Measurements from ENCODE around the gene TRIM33. TPM values are rescaled to one million over a fixed set of nuclear protein-coding genes. Genes with fewer than 3 reads are reported as not detected.
A peak's percentile ranks its signal among the peaks of the same experiment; 100 is the strongest.
"Not testable (repeated sequence)": the region's sequence is repeated elsewhere in the genome, so short reads cannot be mapped to it uniquely, and the experiment has no call there.

Gene TRIM33
- polyA plus RNA-seq, 3 donors, result 51.0 to 64.7 (median 55.5) TPM

DNA sequence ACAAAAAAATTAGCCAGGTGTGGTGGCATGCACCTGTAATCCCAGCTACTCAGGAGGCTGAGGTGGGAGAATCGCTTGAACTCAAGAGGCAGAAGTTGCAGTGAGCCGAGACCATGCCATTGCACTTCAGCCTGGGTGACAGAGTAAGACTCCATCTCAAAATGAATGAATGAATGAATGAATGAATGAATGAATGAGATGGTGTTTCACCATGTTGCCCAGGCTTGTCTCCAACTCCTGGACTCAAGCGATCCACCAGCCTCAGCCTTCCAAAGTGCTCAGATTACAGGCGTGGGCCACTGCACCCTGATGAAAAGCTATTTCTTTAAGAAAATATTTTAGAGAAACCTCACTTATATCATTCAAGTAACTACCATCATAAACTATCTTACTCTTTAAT, 67.8 kb downstream of the TRIM33 start:
- not testable (repeated sequence) for DNase-seq (ENCODE audit: extremely low read depth in 1 of 11, low read depth in 9 of 11, low spot score in 4 of 11)

DNA sequence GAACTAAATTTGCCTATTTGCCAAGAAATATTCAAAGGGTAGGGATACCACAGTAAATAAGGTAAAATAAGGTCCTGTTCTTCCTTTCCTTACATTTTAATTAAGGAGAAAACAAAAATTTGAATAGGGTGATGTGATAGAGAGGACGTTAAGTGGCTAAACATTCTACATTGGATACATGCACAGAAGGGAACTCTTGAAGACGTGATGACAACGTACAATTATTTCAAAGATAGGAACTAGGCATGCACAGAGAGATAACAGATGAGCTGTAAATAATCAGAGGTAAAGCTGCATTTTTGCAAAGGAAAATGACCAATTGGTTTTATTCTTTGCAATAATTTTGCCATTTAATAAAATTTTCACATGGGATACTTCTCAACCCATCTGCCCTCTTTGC, 69.7 kb downstream of the TRIM33 start:
- no peak for DNase-seq (ENCODE audit: extremely low read depth in 1 of 11, low read depth in 9 of 11, low spot score in 4 of 11)

DNA sequence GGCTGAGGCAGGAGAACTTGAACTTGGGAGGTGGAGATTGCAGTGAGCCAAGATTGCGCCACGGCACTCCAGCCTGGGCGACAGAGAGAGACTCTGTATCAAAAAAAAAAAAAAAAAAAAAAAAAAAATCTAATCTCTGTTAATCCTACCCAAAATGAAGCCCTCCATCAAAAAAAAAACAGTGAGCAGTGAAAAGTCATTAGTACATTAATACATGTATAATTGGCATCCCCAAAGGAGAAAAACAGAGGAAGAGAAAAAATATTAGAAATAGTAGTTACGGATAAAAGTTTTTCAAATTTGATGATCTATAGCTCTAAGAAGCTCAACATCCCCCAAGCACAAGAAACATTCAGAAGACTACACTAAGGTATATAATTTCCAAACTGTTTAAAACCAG, 71.6 kb downstream of the TRIM33 start:
- DNase-seq (ENCODE audit: extremely low read depth in 1 of 11, low read depth in 9 of 11, low spot score in 4 of 11), result no peak

DNA sequence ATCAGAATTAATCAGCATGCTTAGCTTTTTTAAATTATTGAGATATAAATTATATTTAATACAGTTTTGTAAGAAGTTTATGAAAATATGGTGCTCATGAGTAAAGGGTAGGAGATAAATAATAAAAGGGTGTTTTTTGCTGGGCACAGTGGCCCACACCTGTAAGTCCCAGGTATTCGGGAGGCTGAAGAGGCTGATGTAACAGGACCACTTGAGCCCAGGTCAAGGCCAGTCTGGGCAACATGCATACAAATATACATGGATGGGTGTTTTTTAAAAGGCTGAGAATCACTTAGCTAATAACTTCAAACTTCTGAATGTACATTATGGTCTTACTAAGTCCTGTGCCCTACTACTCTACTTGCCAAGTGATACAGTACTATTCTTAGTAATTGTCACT, 73.2 kb downstream of the TRIM33 start:
- DNase-seq (ENCODE audit: extremely low read depth in 1 of 11, low read depth in 9 of 11, low spot score in 4 of 11), result no peak

DNA sequence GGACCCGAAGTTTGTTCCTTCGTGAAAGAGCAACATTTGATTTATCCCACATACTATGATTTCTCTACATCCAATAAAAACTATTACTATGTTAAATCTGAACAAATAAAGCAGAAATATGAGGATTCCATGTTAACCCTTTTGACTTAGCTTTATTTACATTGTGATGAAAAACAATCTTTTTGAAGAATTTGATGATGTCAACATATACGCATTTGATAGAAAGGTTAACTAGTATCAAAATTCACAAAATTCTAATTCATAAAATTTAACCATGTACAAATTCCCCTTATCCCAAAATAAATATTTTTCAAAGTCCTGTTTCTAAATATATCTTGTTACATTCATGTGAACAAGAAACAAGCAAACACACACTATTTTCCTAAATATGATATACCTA, 74.2 kb downstream of the TRIM33 start:
- DNase-seq (ENCODE audit: extremely low read depth in 1 of 11, low read depth in 9 of 11, low spot score in 4 of 11), result no peak

DNA sequence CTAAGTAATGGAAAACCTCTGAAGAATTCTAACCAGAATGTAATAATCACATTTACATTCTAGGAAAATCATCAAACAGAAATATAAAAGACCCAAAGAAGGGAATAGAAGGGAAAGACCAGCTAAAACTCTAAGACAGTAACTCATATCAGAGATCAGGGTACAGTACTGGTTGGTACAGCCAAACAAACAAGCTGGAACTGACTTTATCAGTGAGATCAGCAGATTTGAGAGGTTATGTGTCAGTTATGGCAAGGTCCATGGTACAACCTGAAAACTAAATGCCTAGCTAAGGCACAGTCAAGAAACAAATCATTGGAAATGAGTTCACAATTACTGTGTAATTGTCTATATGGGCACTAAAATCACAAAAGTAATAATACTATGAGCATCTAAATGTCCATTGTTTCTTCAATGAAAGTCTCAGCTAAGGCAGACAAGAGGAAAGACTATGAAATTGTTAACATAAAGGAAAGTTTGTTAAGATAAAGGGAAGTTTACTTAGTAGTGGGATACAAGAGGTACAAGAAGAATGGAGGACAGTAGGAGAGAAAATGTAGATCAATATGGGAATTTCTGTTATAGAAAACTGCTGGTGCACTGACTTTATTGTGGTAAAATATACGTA, 75.8 kb downstream of the TRIM33 start:
- no peak for DNase-seq (ENCODE audit: extremely low read depth in 1 of 11, low read depth in 9 of 11, low spot score in 4 of 11)

DNA sequence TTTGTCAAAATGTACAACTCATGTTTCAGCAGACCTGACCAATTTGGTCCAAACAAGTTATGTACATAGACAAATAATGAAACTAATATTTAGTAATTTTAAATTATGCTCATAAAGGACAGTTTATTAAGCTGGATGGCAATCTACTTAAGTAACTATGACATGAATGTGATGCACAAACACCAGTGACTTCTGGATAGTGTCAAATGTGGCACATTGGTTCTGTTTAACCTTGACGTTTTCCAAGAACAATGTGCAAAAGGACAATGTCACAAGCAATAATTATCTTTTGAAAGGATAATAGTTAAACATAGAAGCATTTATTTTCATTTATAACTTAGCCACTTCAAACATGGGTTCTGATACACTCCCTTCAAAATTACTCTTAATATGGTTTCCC, 80.0 kb downstream of the TRIM33 start:
- no peak for DNase-seq (ENCODE audit: extremely low read depth in 1 of 11, low read depth in 9 of 11, low spot score in 4 of 11)

DNA sequence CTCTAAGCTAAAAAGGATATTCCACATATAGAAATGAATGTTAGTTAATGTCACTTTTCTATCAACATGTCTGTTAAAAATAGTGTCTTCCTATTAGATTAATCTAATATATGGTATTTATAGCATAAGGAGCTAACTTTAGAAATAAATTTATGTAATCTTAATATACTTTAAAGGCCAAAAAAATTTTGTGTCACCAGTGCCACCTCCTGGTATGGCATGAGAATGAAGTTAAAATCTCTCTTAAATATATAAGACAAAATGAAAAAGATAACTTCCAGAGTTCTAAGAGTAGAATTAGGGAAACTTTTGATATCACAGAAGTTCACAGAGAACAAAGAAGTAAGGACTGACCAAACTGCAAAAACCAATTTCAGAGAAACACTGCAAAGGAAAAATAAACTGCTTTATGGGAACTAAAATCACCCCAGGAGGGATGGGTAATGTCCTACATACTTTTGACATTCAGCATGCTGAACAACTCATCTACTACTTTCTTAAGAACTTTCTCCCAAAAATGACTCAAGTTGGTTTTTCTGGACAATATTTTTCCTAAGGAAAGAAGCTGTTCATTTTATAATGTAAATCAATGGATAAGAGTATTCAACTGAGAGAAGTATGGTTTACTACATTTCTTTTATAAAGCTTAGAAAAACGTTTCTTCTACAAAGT, 82.8 kb downstream of the TRIM33 start:
- DNase-seq (ENCODE audit: extremely low read depth in 1 of 11, low read depth in 9 of 11, low spot score in 4 of 11), result peak in 5 of 11 donors; percentile 2 to 12 (median 5)

DNA sequence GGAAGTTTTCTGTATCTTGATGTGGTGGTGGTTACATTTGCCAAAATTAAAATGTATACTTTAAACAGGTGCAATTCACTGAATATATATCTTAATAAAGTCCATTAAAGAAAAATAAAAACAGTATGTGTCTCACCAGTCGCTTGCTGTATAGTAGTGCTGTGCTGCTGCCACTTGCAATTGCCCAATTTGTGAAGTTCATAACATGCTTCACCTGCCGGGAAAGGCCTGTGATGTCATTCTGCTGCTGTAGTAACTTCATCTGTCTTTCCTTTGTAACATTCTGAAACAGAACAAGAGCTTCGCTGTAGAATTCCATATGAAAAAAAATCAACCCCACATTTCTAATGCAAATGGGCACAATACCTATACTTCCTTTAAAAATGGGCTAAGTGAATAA, 83.4 kb downstream of the TRIM33 start:
- no peak for DNase-seq (ENCODE audit: extremely low read depth in 1 of 11, low read depth in 9 of 11, low spot score in 4 of 11)

DNA sequence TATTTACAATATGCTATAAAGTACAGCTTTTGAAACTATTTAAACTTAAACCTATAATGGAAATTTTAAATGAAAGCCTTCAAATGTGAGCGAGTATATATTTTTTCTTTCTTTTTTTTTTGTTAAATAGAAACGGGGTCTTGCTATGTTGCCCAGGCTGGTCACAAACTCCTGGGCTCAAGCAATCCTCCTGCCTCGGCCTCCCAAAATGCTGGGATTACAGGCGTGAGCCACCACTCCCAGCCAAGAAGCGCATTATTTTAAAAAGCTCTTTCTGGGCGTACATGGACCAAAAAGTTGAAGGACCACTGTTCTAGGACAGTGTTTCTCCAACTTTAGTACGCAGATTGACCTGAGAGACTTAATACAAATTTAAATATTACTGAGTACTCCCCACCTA, 87.5 kb downstream of the TRIM33 start:
- no peak for DNase-seq (ENCODE audit: extremely low read depth in 1 of 11, low read depth in 9 of 11, low spot score in 4 of 11)

DNA sequence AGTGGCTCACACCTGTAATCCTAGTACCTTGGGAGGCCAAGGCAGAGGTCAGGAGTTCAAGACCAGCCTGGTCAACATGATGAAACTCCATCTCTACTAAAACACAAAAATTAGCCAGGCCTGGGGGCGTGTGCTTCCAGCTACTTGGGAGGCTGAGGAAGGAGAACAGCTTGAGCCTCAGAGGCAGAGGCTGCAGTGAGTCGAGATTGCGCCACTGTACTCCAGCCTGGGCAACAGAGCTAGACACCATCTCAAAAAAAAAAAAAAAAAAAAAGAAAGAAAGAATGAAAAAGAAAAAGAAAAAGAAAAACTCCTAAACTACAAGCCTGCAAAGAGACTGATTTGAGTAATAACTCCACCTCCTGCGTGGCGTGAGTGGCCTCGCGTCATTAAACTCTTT, 92.1 kb downstream of the TRIM33 start:
- DNase-seq (ENCODE audit: extremely low read depth in 1 of 11, low read depth in 9 of 11, low spot score in 4 of 11), result not testable (repeated sequence)

DNA sequence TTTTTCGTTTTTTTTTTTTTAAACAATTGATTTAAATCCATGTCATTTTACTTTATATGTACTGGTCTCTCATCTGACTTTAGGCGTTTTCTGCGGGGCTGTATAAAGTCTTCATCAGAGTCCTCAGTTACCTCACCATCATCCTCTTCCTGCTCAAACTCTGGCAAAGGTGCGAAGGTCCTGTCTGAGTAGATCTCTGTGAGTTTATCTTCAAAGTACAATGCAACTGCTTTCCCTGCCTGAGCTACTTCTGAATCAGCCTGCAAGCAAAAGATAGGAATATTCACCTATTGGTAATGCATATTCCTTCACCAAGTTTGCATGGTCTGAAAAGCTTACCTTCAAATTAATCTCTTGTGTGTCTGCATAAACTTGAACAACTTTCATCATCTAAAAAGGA, 113.4 kb downstream of the TRIM33 start:
- no peak for DNase-seq (ENCODE audit: extremely low read depth in 1 of 11, low read depth in 9 of 11, low spot score in 4 of 11)

DNA sequence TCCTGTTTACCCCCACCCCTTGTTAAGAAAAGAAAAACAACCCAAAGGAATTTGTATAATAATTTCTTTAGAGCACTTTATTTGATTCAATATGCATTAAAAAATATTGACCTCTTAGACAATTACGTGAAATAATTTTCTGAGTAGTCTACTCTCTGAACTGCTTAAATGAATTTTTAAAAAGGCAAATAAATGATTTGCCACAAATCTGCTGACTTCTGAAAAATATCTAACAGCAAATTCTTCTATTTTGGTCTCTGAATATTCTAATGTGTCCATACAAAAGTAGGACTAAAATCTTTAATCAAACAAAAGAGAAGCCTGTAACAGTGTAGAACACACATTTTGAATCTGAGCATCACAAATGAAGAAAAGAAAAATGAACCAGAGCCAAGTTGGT, 115.1 kb downstream of the TRIM33 start:
- no peak for DNase-seq (ENCODE audit: extremely low read depth in 1 of 11, low read depth in 9 of 11, low spot score in 4 of 11)

DNA sequence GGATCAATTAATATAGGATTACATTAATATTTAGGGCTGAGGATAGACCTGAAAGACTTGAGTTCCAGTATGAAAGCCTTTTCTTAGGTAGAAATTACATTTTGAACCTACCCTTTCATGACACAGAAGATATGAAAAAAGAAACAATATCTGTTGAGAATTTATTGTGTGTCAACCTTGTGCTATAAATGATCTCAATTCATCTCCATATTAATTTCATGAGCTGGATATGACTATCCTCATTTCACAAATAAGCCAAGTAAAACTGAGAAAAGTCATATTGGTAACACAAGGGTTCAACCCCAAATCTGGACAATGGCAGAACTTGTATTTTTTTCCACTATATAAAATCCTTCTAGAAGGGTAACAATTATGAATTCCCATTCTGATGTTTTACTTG, 120.0 kb downstream of the TRIM33 start:
- DNase-seq (ENCODE audit: extremely low read depth in 1 of 11, low read depth in 9 of 11, low spot score in 4 of 11), result no peak

DNA sequence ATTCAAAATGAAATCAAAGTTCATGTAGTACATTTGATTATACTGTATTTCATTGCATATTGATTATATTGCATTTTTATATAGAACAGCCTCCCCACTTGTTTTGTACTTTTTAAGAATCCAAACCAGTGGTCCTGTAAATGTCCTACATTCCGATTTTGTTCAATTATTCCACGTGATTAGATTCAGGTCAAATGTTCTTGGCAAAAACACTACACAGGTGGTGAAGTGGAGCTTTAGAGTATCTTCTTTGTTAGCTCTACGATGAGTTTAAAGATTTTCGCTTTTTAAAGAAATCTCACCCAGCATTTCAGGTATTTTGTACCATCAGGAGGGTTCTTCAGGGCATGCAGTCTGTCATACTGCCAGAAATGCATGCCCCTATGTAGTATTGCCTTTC, 120.6 kb downstream of the TRIM33 start:
- no peak for DNase-seq (ENCODE audit: extremely low read depth in 1 of 11, low read depth in 9 of 11, low spot score in 4 of 11)

DNA sequence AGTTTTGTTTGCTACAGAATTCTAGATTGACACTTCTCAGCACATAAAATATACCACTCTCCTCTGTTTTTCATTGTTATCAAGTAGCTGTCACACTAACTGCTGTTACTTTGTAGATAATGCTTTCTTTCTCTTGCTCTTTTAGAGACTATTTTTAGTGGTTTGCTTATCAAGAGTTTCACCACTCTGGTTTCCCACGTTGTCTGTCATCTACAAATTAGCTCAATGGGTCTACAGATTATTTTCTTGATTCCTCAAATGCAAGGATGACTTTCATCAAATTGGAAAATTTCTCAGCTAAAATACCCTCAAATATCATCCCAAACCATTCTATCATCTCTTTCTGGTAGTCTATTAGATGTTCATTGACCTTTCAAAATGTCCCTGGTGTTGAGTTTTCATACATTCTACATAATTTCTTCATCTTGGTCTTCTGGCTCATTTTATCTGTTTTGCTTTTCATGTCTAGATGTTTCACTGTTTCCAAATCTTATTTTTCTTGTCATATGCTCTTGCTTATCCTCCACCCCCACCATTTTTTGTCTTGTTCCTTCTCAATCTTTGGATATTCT, 122.5 kb downstream of the TRIM33 start:
- DNase-seq (ENCODE audit: extremely low read depth in 1 of 11, low read depth in 9 of 11, low spot score in 4 of 11), result no peak

DNA sequence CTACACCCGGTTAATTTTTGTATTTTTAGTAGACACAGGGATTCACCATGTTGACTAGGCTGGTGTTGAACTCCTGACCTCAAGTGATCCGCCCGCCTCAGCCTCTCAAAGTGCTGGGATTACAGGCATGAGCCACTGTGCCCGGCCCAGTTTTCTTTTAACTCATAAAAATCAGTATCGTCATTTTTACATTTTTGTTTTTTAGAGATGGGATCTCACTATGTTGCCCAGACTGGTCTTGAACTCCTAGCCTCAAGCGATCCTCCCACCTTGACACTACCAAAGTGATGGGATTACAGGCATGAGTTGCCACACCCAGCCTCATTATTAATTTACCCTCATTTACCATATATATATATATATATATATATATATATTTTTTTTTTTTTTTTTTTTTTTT, 123.4 kb downstream of the TRIM33 start:
- not testable (repeated sequence) for DNase-seq (ENCODE audit: extremely low read depth in 1 of 11, low read depth in 9 of 11, low spot score in 4 of 11)

DNA sequence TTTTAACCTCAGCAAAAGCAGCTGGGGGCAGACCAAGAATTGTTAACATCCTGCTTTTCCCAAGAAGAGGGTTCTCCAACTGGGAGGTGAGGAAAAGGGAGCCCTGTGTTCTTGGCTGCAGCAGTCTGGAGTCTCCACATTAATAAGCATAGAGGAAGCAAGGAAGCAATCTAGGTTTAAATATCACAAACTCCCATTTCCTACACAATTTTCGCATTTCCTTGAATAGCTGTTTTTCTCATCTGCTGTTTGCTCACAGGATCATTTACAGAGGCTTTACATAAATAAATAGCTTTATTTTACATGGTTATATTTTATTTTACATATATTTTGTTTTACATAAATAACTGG, 124.0 kb downstream of the TRIM33 start:
- no peak for DNase-seq (ENCODE audit: extremely low read depth in 1 of 11, low read depth in 9 of 11, low spot score in 4 of 11)

DNA sequence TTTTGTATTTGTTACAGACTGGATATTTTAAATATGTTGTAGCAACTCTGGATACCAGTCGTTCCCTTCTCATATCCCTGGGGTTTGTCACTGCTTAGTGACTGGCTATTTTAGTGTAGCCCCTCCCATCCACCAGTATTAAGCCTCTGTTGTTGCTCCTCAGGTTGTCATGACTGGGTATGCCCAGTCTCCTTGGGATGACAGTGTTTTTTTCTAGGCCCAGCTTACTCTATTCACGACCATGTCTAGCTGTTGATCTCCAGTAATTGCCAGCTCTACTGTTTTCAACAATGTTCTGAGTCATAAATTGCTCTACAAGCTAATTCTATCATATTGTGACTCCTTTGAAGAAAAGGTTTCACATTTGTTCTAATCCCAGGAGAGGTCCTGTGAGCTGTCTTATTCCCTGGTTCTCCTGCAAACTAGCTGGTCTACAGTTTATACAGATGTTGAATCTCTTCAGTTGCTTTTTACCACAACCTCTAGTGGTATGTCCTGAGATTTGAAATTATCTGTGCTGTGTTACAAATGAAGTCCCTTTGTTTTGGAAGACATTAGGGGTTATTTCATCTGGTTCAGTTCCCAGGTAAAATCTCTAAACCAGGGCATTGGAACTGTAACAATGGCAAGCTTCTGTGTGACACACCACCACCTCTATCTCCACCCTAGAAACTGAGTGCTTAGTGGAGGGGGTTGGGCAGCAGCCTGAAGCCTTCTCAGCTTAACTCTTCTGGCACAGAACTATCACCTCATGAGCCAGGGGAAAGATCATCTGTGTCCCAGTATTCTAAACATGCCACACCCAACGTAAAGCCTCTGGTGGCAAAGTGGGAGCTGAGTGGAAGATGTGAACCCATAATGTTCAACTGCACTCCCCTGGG, 124.6 kb downstream of the TRIM33 start:
- no peak for DNase-seq (ENCODE audit: extremely low read depth in 1 of 11, low read depth in 9 of 11, low spot score in 4 of 11)

DNA sequence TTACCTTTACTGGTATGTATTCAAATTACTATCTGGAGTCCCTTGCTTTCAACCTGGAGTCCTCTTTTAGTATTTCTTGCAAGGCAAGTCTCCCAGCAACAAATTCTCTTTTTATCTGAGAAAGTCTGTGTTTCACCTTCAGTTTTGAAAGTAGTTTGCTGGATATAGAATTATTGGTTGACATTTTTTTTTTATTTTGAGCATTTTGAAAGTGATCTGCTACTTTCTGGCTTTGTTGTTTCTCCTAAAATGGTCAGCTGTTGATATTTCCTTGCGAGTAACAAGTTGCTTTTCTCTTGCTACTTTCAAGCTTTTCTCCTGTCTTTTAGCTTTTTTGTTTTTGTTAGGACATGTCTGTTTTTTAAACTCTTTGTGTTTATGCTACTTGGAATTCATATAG, 126.1 kb downstream of the TRIM33 start:
- DNase-seq (ENCODE audit: extremely low read depth in 1 of 11, low read depth in 9 of 11, low spot score in 4 of 11), result no peak

Measured in renal cortex interstitium (tissue), 11 donors.